LNCaP clone FGC (cell line): ENCODE data around the gene SAP30L.

Experiments used
- DNase-seq: peaks from one replicate; pipeline ENCODE4 v3.0.0-alpha.2; 2011; ENCODE audit warnings: low read depth
- H3K4me3 ChIP-seq: 2 replicates; pipeline ENCODE4 v1.5.1; 2011; ENCODE audit warnings: mild to moderate bottlenecking, low read depth, low read length, control low read depth
- CTCF ChIP-seq: IDR thresholded peaks from 2 replicates; pipeline ENCODE4 v1.5.1; 2012; ENCODE audit warnings: mild to moderate bottlenecking; ENCODE audit not compliant: control insufficient read depth, insufficient read depth; ENCODE audit errors: extremely low read depth

Gene SAP30L

GRCh38 chr5:154467655-154468354 is 22.0 kb downstream of the SAP30L start:
- DNase-seq: no peak

GRCh38 chr5:154470137-154470536 is 24.3 kb downstream of the SAP30L start:
- no peak for TF ChIP-seq CTCF
- H3K4me3 ChIP-seq: no peak overlapping the region
- DNase-seq: no peak

More at GRCh38 chr5:154467655-154468354, 22.0 kb downstream of the SAP30L start:
- peak; percentile 87 for TF ChIP-seq CTCF
- H3K4me3 ChIP-seq: no peak overlapping the region

- DNase-seq: no peak
- H3K4me3 ChIP-seq: no peak overlapping the region
- TF ChIP-seq CTCF: peak; percentile 13; the same call in 1 of the 2 replicates
Measured at GRCh38 chr5:154470947-154471870, 25.4 kb downstream of the SAP30L start.

GRCh38 chr5:154472871-154473580 is 27.2 kb downstream of the SAP30L start:
- no peak overlapping the region for H3K4me3 ChIP-seq
- TF ChIP-seq CTCF: no peak
- no peak for DNase-seq

GRCh38 chr5:154473581-154474283 is 27.9 kb downstream of the SAP30L start:
- no peak for DNase-seq
- H3K4me3 ChIP-seq: no peak overlapping the region
- TF ChIP-seq CTCF: no peak

DNA sequence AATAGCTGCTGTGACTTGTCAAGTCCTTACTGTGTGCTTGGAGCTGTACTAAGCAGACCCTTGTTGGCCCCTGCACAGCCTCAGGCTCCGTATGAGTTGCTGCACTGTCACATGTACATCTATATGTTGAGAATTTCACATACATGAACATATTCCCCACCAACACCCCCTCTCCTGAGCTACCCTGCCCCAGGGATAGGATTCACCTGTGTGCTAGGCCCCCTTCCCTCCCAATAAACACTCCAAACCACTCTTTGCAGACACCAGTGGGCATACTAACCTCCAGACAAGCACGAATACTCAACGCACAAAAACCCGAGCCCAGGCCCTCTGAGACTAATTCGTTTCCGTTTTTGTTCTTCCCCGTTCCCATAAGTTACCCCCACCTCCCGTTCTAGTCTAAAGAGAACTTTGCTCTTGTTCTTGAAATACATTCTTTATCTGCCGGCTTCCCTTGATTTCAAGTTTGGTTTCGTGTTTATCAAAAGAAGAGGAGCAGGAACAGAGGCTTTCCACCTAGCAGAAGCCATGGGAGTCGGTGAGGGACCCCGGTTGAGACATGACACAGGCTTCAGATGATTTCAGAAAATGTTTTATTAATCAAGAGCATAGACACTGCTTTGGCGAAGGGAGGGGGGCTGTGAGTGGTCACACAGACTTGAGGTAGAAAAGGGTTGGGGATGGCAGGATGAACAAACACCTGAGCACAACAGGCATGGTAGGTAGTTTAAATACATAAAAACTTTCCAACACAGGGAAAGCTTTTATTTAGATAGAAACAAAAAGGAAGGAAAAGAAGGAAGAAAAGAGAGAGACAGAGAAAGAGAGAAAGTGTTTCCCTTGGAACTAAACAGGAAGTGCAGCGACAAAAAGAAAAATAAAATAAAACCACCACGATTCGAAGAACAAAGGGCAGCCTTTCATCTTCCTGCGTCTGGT is 28.9 kb downstream of the SAP30L start:
- no peak for TF ChIP-seq CTCF
- no peak for DNase-seq
- H3K4me3 ChIP-seq: no peak overlapping the region
